SKM-1 treated with dmso at 0.1 percent for 144 hours (cell line): Measurements from ENCODE around the gene LYSMD4.

Source experiments
- DNase-seq: peaks from one replicate; lab custom pipeline; 2025; ENCODE audit not compliant: unreplicated experiment; lab: John Stamatoyannopoulos, UW

LYSMD4 gene

DNA sequence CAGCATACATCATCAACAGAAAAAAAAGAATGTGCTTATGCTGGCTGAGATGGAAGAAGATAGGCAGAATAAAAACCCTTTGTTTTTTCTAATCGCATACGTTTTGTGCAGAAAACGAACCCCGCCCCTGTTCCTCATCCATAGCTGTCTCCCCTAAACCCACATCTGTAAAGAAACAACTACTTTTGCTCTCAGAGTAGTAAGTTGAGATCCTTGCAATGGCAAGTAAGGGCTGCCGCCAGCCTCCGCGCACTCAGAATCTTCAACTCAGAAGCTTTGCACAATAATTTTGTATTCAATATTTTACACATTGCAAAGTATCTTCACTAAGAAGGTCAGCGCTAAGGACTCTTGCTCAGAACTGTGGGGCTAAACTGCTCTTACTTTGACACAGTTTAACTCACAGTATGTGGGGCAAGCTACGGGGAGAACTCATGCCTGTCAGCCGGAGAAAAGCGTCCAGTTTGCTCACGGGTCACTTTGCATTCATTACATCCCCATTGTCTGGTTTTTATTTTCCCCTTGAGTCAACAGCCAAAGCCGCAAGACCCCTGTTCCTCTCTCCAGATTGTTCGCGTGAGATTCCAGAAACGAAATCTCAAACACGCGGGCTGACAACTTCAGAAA, 1.0 kb downstream of the LYSMD4 start:
- DNase-seq: no peak

DNA sequence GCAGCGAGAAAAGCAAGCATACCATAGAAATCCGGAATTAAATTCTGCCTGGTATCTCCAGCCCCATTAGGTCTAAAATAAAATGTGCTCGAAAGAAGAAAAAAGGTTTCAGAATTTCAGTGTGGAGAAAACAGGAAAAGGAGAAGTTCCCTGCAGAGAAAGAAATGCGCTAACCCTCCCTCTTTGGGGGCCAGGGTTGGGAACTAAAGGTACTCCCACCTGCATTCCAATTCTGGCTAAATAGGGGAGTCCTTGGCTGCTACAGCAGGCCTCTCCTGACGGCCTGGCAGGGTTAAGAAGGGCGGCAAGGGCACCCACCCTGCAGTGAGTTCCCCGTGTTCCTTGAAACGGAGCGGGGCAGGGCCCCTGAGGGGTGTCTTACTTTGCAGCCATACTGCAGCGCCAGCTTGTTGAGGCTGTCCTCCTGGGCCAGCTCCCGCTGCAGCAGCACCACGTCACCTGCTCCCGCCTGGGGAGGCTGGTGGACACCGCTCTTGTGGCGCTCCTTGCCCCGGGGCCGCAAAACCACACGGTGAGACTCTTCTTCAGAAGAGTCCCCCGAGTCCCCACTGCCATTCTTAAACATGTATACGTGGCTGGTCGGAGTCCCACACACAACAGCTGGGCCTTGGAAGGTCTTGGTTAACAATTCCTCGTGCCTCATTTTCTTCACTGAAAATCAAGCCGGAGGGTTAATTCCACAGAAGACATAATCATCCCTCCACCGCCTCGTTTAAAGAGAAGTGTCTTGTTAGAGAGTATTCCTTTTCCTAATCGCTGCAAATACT, 1.7 kb downstream of the LYSMD4 start:
- no peak for DNase-seq

DNA sequence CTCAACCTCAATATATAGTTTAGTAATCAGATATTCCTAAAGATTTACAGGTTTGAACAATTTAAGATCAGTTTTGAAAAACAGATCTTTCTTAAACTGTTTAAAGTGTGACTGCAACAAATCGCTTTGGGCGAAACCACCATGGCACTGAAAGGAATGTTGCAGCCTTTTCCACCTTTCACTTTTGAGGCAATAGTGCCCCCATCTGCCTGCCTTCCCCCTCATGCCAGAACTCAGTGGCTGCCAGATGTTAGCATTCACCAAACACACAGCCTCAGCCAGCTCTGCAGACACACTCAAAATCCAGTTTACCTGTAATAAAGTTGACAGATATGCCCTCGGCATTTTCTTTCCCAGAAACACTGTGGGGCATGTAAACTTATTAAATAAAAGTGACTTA, 3.3 kb downstream of the LYSMD4 start:
- no peak for DNase-seq

DNA sequence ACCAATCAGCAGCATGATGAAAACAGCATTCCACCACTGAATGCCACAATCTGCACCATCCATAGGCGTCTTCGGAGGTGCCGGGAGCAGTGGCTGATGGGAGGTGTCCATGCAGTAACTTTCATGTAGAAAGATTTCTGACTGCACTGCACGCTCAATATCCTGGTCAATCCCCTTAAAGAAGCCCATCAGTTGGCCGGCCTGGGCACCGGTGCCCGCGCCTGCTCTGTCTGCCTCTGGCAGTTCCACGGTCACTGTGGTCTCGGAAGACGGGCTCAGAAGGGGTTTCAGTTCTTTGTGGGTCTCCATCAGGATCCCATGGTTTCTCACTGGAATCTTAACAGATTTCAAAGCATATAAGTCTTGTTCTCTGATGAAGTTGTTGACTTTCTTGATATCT, 3.9 kb downstream of the LYSMD4 start:
- no peak for DNase-seq

DNA sequence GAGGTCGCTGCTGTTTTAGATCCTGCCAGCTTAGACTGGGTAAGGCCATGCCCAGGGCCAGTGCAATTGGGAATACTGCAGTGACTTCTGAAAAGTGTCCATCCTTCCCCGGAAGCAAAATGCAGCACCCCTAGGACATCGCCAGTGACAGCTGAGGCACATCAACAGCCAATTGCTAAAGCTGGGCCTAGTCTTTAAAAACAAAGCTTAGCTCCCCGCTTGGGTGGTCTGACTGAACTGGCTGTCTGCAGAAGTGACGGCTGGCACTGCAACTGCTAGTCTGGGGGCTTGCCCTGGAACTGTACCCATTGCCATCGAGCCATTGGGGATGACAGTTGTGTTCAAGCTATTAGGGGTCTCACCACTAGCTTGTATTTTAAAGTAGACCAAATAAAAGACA, 4.3 kb downstream of the LYSMD4 start:
- no peak for DNase-seq

DNA sequence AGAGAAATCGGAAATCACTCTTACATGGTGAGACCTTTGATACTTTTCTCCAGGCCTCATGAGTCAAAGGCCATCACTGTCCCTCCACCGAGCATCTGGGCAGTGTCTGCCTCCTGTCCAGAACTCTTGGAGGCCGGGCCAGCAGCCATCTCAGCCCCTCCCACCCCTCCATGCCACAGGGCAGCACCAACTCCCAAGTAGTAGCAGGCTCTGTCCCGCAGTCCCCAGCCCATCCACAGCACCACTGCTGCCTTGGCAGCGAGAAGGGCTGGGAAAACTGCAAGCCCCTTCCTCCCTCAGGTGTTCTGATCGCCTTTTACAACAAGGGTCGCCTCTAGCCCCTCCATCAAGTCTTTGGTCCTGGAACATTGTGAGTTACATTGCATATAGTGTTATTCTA, 5.5 kb downstream of the LYSMD4 start:
- DNase-seq: no peak

DNA sequence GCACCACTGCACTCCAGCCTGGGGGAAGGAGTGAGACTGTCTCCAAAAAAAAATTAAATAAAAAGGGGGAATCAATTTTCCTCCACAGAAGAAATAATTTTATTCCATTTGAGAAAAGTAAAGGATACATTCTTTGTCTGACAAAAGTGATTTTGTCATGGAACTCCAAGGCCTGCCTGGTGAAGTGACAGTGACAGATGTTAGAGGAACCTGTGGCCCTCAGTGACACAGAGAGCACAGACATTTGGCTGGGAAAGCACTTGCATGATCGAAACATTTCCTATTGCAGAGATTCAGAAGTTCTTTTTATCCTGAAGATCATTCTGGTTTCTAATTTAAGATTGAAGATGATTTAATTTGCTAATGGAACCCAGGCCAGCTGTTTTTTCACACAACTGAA, 5.9 kb downstream of the LYSMD4 start:
- no peak for DNase-seq

DNA sequence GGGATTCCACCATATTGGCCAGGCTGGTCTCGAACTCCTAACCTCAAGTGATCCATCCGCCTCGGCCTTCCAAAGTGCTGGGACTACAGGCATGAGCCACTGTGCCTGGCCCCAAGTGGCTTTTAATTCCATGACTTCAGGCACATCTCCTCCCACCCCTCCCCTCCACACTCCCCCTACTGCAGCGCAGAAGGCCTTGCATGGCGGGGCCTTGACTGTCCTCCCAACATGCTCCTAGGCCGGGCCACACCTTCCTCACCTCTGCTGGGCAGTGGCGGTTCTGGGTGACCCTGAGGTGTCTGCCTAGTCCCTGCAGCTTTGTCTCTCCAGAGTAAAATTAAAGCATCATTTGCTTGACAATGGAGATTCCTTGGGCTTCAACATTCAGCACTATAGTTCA, 6.9 kb downstream of the LYSMD4 start:
- DNase-seq: no peak

DNA sequence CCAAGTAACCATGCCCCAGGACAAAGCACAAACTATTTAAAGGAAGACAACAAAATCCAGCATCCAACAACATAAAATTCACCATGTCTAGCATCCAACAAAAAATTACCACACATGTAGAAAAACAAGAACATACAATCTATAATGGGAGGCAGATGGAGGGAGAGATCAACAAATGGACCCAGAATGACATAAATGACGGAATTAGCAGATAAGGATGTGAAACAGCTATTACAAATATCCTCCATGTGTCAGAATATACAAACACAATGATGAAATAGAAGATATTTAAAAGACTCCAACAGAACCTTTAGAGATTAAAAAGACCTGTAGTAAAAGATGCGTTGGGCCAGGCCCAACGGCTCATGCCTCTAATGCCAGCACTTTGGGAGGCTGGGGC, 10.8 kb downstream of the LYSMD4 start:
- no peak for DNase-seq

DNA sequence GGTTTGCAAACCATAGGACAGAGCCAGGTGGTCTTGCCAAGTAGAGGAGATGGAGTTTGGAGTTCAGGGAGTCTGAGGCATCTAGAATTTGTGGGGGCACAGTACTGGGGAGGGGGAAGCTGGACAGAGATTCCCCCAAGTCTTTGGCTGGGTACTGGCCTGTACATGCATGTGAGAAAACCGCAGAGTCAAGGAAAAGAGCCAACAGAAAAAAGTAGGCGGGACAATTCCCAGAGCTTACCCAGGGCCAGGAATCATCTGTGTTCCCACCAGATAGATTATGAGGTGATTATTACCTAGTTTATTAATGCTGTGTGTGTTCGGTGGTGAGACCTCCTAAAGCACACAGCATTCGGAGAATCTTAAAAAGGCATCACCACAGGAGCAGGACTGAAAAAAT, 11.3 kb downstream of the LYSMD4 start:
- DNase-seq: no peak

DNA sequence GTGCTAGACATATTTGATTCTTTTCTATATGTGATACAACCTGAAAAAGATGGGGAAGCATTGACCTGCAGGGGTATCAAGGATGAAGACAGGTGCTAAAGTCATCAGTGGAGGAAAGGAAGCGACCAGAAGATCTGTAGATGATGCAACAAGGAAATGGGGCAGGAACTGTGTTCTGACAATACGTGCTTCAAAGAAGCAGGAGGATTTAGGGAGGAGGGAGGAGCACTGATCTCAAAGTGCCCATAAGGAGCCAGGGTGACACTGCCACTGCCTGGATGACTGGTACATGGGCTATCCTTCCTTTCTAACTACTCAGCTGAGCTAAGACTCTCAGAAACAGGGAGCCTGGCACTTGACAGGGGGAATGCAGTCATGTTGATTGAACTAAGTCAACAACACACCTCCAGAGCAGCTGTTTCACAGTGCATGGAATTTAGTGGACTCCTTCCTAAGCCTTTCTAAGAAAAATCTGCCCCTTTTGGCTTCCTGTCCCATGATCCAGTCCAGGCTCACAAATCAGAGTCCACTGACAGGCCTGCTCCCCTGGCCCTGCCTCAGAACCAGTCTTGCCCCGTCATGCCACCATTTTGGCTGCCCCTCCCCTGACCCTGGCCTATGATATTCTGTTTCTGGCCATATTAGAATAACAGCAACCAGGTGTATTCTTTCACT, 12.0 kb downstream of the LYSMD4 start:
- DNase-seq: no peak

DNA sequence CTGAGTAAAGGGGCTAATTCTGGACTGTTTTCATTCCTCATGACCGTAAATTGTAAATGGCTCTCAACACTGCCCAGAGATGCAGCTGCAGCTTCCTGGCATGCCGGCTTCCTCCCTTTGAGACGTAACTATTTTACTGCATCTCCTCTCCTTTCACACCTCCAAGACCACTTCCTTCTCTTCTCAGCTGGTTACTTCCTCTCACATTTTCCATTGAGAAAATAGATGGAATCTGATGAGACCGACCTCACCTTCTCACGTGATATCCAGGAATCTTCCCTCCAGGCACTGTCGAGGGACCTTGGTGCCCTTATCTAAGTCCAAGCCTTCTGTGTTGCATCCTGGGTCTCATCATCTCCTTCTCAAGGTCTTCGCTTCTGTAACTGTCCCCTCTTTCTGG, 12.7 kb downstream of the LYSMD4 start:
- DNase-seq: no peak

DNA sequence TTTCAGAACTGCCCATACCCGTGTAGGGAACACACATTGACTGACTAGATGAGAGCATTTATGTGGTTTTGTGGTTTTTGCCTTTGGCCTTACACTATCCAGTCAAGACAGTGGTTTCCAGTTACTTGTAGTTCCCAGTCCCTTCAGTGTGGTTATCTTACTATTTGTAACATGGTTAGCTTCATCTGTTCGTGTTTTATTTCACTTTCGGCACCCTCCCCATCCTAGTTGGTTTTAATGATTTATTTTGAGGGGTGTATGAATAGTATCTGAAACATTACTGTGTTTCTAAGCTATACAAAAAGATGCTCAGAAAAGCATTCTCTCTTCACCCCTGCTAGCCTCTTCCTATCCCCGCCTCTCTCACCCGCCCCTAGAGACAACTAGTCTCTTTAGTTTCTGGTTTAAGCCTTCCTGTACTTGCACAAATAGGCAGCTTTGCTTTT, 14.1 kb downstream of the LYSMD4 start:
- peak; percentile 73 for DNase-seq

DNA sequence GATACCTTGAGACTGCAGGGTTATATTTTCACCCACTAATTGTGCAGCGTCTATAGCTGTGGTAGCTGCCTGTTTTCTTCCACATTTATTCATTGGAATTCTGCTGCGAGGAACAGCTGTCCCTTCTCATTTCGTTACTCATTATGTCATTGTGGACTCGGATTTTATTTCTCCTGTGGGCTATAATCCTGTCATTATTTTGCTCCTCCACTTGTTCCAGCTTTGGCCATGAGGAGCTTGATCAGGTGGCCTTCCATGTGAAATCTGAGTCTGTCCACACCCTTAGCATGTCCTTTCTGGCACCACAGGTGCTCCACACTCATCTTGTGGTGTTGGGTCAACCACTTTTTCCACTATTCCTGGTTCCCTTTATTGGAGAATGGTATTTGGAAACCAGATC, 14.8 kb downstream of the LYSMD4 start:
- DNase-seq: no peak

DNA sequence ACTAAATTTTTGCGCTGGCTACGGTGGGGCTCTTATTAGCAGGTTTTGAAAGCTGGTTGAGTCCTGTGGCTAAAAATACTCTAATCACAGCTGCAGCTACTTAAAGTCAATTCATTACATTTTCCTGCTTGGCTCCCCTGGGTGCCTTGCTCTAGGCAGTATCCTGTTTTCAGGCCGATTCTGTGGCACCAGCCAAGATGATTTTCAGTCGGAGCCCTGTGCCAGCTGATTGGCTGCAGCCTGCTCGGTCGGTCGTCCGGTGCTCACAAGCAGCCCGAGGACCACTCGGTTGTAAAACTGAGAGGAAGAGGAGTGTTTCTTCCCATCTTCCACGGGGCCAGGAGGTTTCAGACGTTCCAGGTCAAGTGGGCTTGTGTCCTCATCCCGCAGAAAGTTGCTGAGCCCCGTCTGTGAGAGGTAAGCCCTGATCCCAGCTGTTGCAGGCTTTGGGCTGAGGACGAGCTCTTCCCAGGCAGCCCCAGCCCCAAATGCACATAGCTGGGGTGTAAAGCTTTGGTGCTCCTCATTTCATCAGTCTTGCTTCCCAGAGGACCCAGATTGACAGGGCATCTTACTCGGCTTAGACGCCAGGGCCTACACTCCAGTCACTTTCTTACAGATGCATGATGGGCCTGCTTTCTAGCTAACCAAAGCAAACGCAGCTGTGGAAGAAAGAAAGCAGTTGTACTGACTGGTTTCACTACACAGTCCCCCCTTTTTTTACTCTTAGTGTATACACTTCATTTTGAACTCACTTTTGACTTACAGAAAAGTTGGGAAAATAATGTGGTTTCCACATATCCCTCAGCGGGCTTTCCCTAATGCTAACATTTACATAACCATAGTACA, 15.9 kb downstream of the LYSMD4 start:
- DNase-seq: no peak

DNA sequence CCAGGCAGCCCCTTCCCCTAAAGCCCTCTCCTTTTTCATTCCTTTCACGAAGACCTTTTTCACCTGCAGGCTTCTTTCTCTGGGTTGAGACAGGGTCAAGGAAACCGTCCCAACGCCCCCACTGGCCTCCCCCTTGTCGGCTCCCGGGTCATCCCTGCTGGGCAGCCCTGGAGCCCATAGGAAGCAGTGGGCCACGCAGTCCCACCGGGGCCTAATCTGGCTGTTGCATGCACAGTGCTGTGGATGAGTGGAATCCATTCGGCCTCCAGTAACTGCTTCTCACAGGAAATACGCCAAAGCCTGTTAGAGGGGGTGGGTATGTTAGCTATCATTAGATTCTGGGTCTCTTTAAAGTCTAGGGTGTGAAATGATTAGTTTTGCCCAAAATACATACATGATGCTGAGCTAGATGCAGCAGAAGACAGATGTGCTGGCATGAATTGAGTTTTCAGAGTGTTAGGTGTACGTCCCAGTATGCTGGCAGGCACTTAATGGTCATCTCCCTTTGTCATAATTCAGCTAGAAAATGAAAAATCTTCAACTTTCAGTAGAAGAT, 16.6 kb downstream of the LYSMD4 start:
- DNase-seq: no peak

DNA sequence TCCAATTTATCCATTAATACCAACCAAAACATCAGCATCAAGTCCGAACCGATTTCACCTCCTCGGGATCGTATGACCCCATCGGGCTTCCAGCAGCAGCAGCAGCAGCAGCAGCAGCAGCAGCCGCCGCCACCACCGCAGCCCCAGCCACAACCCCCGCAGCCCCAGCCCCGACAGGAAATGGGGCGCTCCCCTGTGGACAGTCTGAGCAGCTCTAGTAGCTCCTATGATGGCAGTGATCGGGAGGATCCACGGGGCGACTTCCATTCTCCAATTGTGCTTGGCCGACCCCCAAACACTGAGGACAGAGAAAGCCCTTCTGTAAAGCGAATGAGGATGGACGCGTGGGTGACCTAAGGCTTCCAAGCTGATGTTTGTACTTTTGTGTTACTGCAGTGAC, 20.8 kb downstream of the LYSMD4 start:
- DNase-seq: no peak

DNA sequence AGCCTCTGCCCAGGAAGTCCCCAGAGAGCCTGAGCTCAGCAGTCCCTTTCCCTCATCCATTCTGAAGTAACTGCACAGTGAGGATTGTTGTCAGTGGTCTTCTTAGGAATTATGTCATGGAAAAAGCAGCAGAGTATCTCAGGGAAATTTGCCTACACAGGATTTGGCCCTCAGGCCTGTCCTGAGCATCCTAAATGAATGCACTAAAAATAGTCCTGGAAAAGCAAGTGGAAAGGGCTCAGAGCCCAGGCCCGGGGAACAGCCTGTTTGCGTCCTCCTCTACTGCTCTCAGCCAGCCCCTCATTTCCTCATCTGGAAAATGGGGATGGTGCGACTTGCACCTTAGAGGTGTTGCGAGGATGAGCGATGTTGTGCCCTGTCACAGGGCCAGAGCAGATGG, 21.6 kb downstream of the LYSMD4 start:
- no peak for DNase-seq

DNA sequence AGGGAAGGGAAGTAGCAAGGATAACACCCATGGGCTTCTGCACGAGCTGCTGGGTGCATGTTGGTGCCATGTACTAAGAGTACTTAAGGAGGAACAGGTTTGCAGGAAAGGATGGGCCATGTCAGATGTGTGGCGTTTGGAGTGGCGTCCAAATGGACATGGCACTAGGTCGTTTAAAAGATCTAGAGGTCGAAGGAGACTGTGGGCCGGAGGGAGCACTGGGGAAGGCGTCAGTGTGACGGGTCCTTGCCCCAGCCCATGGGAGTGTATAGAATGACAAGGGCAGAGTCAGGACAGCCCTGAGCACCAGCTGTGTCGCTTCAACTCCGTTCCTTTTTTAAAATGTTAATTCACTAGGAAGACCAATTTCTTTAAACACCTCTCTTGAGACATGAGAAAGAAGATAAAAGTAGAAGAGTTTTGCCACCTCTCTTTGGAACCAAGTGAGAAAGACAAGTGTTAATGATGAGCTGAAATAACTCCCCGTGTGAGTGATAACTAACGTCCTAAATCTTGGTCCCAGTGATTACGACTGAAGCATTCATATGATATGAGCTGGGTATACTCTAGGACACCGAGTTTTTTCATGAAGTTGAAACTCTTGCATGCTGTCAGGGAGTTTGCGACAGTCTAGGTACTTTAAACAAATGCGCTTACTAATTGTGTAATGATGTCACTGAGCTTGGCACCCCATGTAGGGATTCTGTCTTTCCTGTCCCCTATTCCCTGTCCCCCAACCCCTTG, 23.8 kb downstream of the LYSMD4 start:
- no peak for DNase-seq

DNA sequence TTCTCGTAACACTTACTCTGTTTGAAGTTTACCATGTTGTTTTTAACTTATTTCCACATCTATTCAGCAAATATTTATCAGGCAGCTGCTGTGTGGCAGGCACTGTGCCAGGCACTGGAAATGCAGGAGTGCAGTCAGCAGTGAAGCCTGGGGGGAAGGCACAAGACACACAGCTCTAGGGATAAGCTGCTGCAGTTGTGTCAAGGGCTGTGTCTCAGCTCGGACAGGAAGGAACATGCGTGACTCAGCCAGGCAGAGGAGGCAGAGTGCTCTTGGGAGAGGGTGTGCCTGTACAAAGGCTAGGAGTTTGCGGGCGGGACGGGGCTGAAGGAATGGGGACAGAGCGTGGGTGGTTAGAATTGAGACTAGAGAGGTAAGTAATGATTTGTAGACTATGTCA, 24.7 kb downstream of the LYSMD4 start:
- DNase-seq: no peak
